ENCODE results near the gene ROM1. TPM values are rescaled to one million over a fixed set of nuclear protein-coding genes. Genes with fewer than 3 reads are reported as not detected.

The ROM1 gene
- total RNA-seq, 1 experiment from 2014 or later: 0.94 TPM

Small RNAs within 50 kb of the gene (microRNA-seq; reads per million reads assigned to microRNA genes)
- not detected for gene MIR6747 (ENCODE audit: borderline number of aligned reads)

Other genes with a start within 250 kb of the ROM1 start
- gene SCGB1A1, start 194.2 kb upstream of the ROM1 start, total RNA-seq (2021): 1.1 to 1.6 TPM (median 1.2 TPM) in 3 replicates
- gene AHNAK, start 66.5 kb upstream of the ROM1 start, total RNA-seq (2021): 10.9 to 21.0 TPM (median 11.5 TPM) in 3 replicates
- gene EEF1G, start 39.4 kb upstream of the ROM1 start, total RNA-seq (2021): 1,667 to 1,857 TPM (median 1,846 TPM) in 3 replicates
- gene TUT1, start 21.7 kb upstream of the ROM1 start, total RNA-seq (2021): 35.3 to 40.0 TPM (median 37.3 TPM) in 3 replicates
- 101 to 115 TPM (median 103 TPM) in 3 replicates for gene MTA2, start 11.4 kb upstream of the ROM1 start, total RNA-seq (2021)
- 45.5 to 54.7 TPM (median 51.1 TPM) in 3 replicates for gene EML3, start 482 bp upstream of the ROM1 start, total RNA-seq (2021)
- gene B3GAT3, start 8.7 kb downstream of the ROM1 start, total RNA-seq (2021): 41.2 to 43.9 TPM (median 43.3 TPM) in 3 replicates
- 323 to 350 TPM (median 327 TPM) in 3 replicates for gene GANAB, start 33.4 kb downstream of the ROM1 start, total RNA-seq (2021)
- 28.9 to 32.7 TPM (median 31.9 TPM) in 3 replicates for gene INTS5, start 40.0 kb downstream of the ROM1 start, total RNA-seq (2021)
- gene C11orf98, start 52.0 kb downstream of the ROM1 start, total RNA-seq (2021): 132 to 154 TPM (median 137 TPM) in 3 replicates
- 60.7 to 75.6 TPM (median 60.9 TPM) in 3 replicates for gene CSKMT, start 52.1 kb downstream of the ROM1 start, total RNA-seq (2021)
- 17.7 to 18.7 TPM (median 18.1 TPM) in 3 replicates for gene UQCC3, start 58.4 kb downstream of the ROM1 start, total RNA-seq (2021)
- gene LBHD1, start 59.0 kb downstream of the ROM1 start, total RNA-seq (2021): 4.2 to 6.3 TPM (median 5.1 TPM) in 3 replicates
- gene UBXN1, start 65.8 kb downstream of the ROM1 start, total RNA-seq (2021): 128 to 135 TPM (median 128 TPM) in 3 replicates
- gene LRRN4CL, start 76.3 kb downstream of the ROM1 start, total RNA-seq (2021): 0.16 to 0.39 TPM (median 0.23 TPM) in 3 replicates
- 92.0 to 97.2 TPM (median 92.0 TPM) in 3 replicates for gene BSCL2, start 94.2 kb downstream of the ROM1 start, total RNA-seq (2021)
- gene GNG3, start 94.4 kb downstream of the ROM1 start, total RNA-seq (2021): 3.5 to 6.0 TPM (median 3.9 TPM) in 3 replicates
- 42.1 to 42.9 TPM (median 42.2 TPM) in 3 replicates for gene HNRNPUL2, start 114.2 kb downstream of the ROM1 start, total RNA-seq (2021)
- 39.7 to 48.7 TPM (median 39.8 TPM) in 3 replicates for gene TTC9C, start 115.2 kb downstream of the ROM1 start, total RNA-seq (2021)
- 82.3 to 88.1 TPM (median 88.0 TPM) in 3 replicates for gene ZBTB3, start 140.9 kb downstream of the ROM1 start, total RNA-seq (2021)
- 81.3 to 101 TPM (median 84.3 TPM) in 3 replicates for gene POLR2G, start 148.3 kb downstream of the ROM1 start, total RNA-seq (2021)
- gene TAF6L, start 158.1 kb downstream of the ROM1 start, total RNA-seq (2021): 33.8 to 42.1 TPM (median 36.3 TPM) in 3 replicates
- 21.4 to 23.6 TPM (median 22.2 TPM) in 3 replicates for gene TMEM179B, start 174.1 kb downstream of the ROM1 start, total RNA-seq (2021)
- 25.5 to 26.4 TPM (median 25.9 TPM) in 3 replicates for gene TMEM223, start 178.7 kb downstream of the ROM1 start, total RNA-seq (2021)
- 43.2 to 44.7 TPM (median 44.3 TPM) in 3 replicates for gene NXF1, start 192.2 kb downstream of the ROM1 start, total RNA-seq (2021)
- 27.2 to 30.2 TPM (median 28.0 TPM) in 3 replicates for gene STX5, start 218.8 kb downstream of the ROM1 start, total RNA-seq (2021)
- gene TEX54, start 219.6 kb downstream of the ROM1 start, total RNA-seq (2021): 0.44 TPM in 1 of 3 replicates, not detected in the others
- gene WDR74, start 226.3 kb downstream of the ROM1 start, total RNA-seq (2021): 82.7 to 110 TPM (median 85.2 TPM) in 3 replicates

All from WTC11 (cell line).